ENCODE measurements around the gene SYT2.

SYT2 gene

GRCh38 chr1:202605515-202605914 lies 104.7 kb downstream of the SYT2 start:
- TF ChIP-seq CTCF (IDR thresholded peaks at IDR 0.05; ENCODE audit: low read depth, low read length) = no peak
- in situ Hi-C loops (cut with HindIII; ENCODE audit: low sequenced_read_pairs) = no loop called here
- no peak overlapping the region for H3K4me3 ChIP-seq (ENCODE audit: low read depth, low read length)
- DNase-seq (ENCODE audit: low read depth, low spot score) = no peak

- TF ChIP-seq CTCF (IDR thresholded peaks at IDR 0.05; ENCODE audit: low read depth, low read length) = no peak
- in situ Hi-C loops (cut with HindIII; ENCODE audit: low sequenced_read_pairs) = no loop called here
- H3K4me3 ChIP-seq (ENCODE audit: low read depth, low read length) = no peak overlapping the region
- no peak for DNase-seq (ENCODE audit: low read depth, low spot score)
Measured at GRCh38 chr1:202603435-202603834, 106.8 kb downstream of the SYT2 start.

- H3K4me3 ChIP-seq (ENCODE audit: low read depth, low read length) = no peak overlapping the region
- no peak for DNase-seq (ENCODE audit: low read depth, low spot score)
- TF ChIP-seq CTCF (IDR thresholded peaks at IDR 0.05; ENCODE audit: low read depth, low read length) = no peak
- in situ Hi-C loops (cut with HindIII; ENCODE audit: low sequenced_read_pairs) = no loop called here
Measured at GRCh38 chr1:202600432-202601041, 109.7 kb downstream of the SYT2 start.

- peak; percentile 79 for DNase-seq (ENCODE audit: low read depth, low spot score)
- TF ChIP-seq CTCF (IDR thresholded peaks at IDR 0.05; ENCODE audit: low read depth, low read length) = peak; percentile 93
- in situ Hi-C loops (cut with HindIII; ENCODE audit: low sequenced_read_pairs) = no loop called here
- H3K4me3 ChIP-seq (ENCODE audit: low read depth, low read length) = no peak overlapping the region
Measured at GRCh38 chr1:202599669-202600431, 110.4 kb downstream of the SYT2 start.

- no peak for TF ChIP-seq CTCF (IDR thresholded peaks at IDR 0.05; ENCODE audit: low read depth, low read length)
- no peak overlapping the region for H3K4me3 ChIP-seq (ENCODE audit: low read depth, low read length)
- DNase-seq (ENCODE audit: low read depth, low spot score) = no peak
- in situ Hi-C loops (cut with HindIII; ENCODE audit: low sequenced_read_pairs) = no loop called here
Measured at GRCh38 chr1:202597090-202597761, 113.0 kb downstream of the SYT2 start.

- in situ Hi-C loops (cut with HindIII; ENCODE audit: low sequenced_read_pairs) = no loop called here
- no peak for TF ChIP-seq CTCF (IDR thresholded peaks at IDR 0.05; ENCODE audit: low read depth, low read length)
- no peak for DNase-seq (ENCODE audit: low read depth, low spot score)
- no peak overlapping the region for H3K4me3 ChIP-seq (ENCODE audit: low read depth, low read length)
Measured at GRCh38 chr1:202596638-202597037, 113.6 kb downstream of the SYT2 start.

All from astrocyte of the spinal cord (primary cell).